Fibroblast of lung (primary cell): ENCODE measurements around the gene ADAMTS17. TPM values are rescaled to one million over a fixed set of nuclear protein-coding genes. Genes with fewer than 3 reads are reported as not detected.

ENCODE experiments used
- DNase-seq, 2 donors: peaks; one replicate each; pipeline versions ENCODE4 v3.0.0 to v3.0.0-alpha.2; 2010; ENCODE audit warnings: low read depth in 2 of 2
- H2AFZ ChIP-seq: 2 replicates; pipeline ENCODE4 v1.5.1; 2012; ENCODE audit warnings: low read length, control low read depth, inconsistent platforms
- H3K27ac ChIP-seq: 2 replicates; pipeline ENCODE4 v1.5.1; 2011; ENCODE audit warnings: low read length, control low read depth; ENCODE audit not compliant: insufficient read depth
- H3K27me3 ChIP-seq: 2 replicates; pipeline ENCODE4 v1.5.1; 2011; ENCODE audit warnings: mild to moderate bottlenecking, low read length; ENCODE audit not compliant: control insufficient read depth, insufficient read depth
- H3K36me3 ChIP-seq: 2 replicates; pipeline ENCODE4 v1.5.1; 2011; ENCODE audit warnings: low read length; ENCODE audit not compliant: control insufficient read depth, insufficient read depth
- H3K4me1 ChIP-seq: 2 replicates; pipeline ENCODE4 v1.5.1; 2011; ENCODE audit warnings: low read length; ENCODE audit not compliant: control insufficient read depth, insufficient read depth; ENCODE audit errors: extremely low read depth
- H3K4me2 ChIP-seq: 2 replicates; pipeline ENCODE4 v1.5.1; 2011; ENCODE audit warnings: low read length, control low read depth; ENCODE audit not compliant: insufficient read depth; ENCODE audit errors: extremely low read depth
- H3K4me3 ChIP-seq, 4 experiments: fragments of 200-600 bp in 1 of 4; sonication (generic) in 1 of 4; replicated peaks in 1 of 4; 2 replicates each; pipeline ENCODE4 v1.5.1; 2011 to 2016; ENCODE audit warnings: low read length in 4 of 4, low read depth in 3 of 4, mild to moderate bottlenecking in 3 of 4, control low read depth in 2 of 4, inconsistent platforms in 1 of 4, mixed read lengths in 1 of 4; ENCODE audit not compliant: insufficient read depth in 1 of 4; ENCODE audit errors: control extremely low read depth in 1 of 4
- H3K79me2 ChIP-seq: 2 replicates; pipeline ENCODE4 v1.5.1; 2012; ENCODE audit warnings: mild to moderate bottlenecking, low read length, inconsistent platforms; ENCODE audit not compliant: control insufficient read depth, insufficient read depth
- H3K9ac ChIP-seq: 2 replicates; pipeline ENCODE4 v1.5.1; 2011; ENCODE audit warnings: mild to moderate bottlenecking, low read length, control low read depth; ENCODE audit not compliant: insufficient read depth
- H3K9me3 ChIP-seq: 2 replicates; pipeline ENCODE4 v1.5.1; 2012; ENCODE audit warnings: low read depth, low read length; ENCODE audit not compliant: control insufficient read depth, insufficient read depth
- H4K20me1 ChIP-seq: 2 replicates; pipeline ENCODE4 v1.5.1; 2011; ENCODE audit warnings: low read length; ENCODE audit not compliant: control insufficient read depth, insufficient read depth; ENCODE audit errors: extremely low read depth
- CTCF ChIP-seq, 2 donors: IDR thresholded peaks in 1 of 2; conservative IDR thresholded peaks in 1 of 2; 1 replicate in 1 of 2; 2 replicates in 1 of 2; pipeline ENCODE4 v1.5.1; 2011 to 2012; ENCODE audit warnings: low read length in 2 of 2, control low read depth in 1 of 2, inconsistent platforms in 1 of 2, low read depth in 1 of 2, mild to moderate bottlenecking in 1 of 2
- EZH2 ChIP-seq: IDR thresholded peaks from 2 replicates; pipeline ENCODE4 v1.5.1; 2012; ENCODE audit warnings: low read length, control low read depth, mild to moderate bottlenecking; ENCODE audit errors: missing control alignments
- polyA plus RNA-seq, 2 donors: library from polyadenylated mRNA; depleted of rRNA in 1 of 2; stranded (reverse) in 1 of 2; unstranded in 1 of 2; fragments of >200 nt; gene quantifications; 2 replicates each; pipeline ENCODE4 v1.2.1, GENCODE V29; 2011 to 2012; ENCODE audit warnings: missing spikeins in 1 of 2
- total RNA-seq: library from RNA; depleted of rRNA; stranded (reverse); fragments of >200 nt; gene quantifications from 2 replicates; pipeline ENCODE4 v1.2.1, GENCODE V29; 2014

The ADAMTS17 gene
- total and polyA plus RNA-seq, 2 donors (not counting 1 experiment from before 2014, with no cell fraction given) = 0.09 to 0.17 TPM

GRCh38 chr15:100061944-100062343 is 279.8 kb downstream of the ADAMTS17 start:
- H3K4me2 ChIP-seq = no peak overlapping the region

GRCh38 chr15:100060276-100060926 is 281.4 kb downstream of the ADAMTS17 start:
- no peaks in the 10 kb centered on the region for H3K4me1 ChIP-seq
- H3K79me2 ChIP-seq = no peaks in the 10 kb centered on the region
- TF ChIP-seq CTCF (conservative IDR thresholded peaks at IDR 0.05 in 1 of 2, IDR thresholded peaks at IDR 0.05 in 1 of 2; ENCODE audit: low read depth in 1 of 2, low read length in 2 of 2) = no peak
- TF ChIP-seq EZH2 = no peak
- H3K36me3 ChIP-seq = no peaks in the 10 kb centered on the region
- no peak overlapping the region for H3K27ac ChIP-seq
- H3K4me3 ChIP-seq = no peak overlapping the region
- H3K9me3 ChIP-seq = no peaks in the 10 kb centered on the region
- H3K9ac ChIP-seq = no peak overlapping the region
- H2AFZ ChIP-seq = no peak overlapping the region
- H3K27me3 ChIP-seq = no peaks in the 10 kb centered on the region
- DNase-seq = peak in 1 of 2 donors; percentile 97
- H4K20me1 ChIP-seq = no peaks in the 10 kb centered on the region
- H3K4me2 ChIP-seq = no peak overlapping the region

More at GRCh38 chr15:100061944-100062343, 279.8 kb downstream of the ADAMTS17 start:
- Histone ChIP-seq H3K27ac (no peak overlapping the region), H3K9ac (no peak overlapping the region), H4K20me1 (no peaks in the 10 kb centered on the region), H3K9me3 (no peaks in the 10 kb centered on the region), H3K27me3 (no peaks in the 10 kb centered on the region), H3K36me3 (no peaks in the 10 kb centered on the region), H3K4me1 (no peaks in the 10 kb centered on the region), H3K79me2 (no peaks in the 10 kb centered on the region), H3K4me3 (no peak overlapping the region), H2AFZ (no peak overlapping the region)
- TF ChIP-seq CTCF (conservative IDR thresholded peaks at IDR 0.05 in 1 of 2, IDR thresholded peaks at IDR 0.05 in 1 of 2; ENCODE audit: low read depth in 1 of 2, low read length in 2 of 2) (no peak), EZH2 (no peak)
- DNase-seq = no peak

- no peak for TF ChIP-seq EZH2
- TF ChIP-seq CTCF (conservative IDR thresholded peaks at IDR 0.05 in 1 of 2, IDR thresholded peaks at IDR 0.05 in 1 of 2; ENCODE audit: low read depth in 1 of 2, low read length in 2 of 2) = no peak
- no peak overlapping the region for H3K4me3 ChIP-seq
- no peaks in the 10 kb centered on the region for H3K36me3 ChIP-seq
- H2AFZ ChIP-seq = no peak overlapping the region
- H3K27me3 ChIP-seq = no peaks in the 10 kb centered on the region
- no peaks in the 10 kb centered on the region for H3K79me2 ChIP-seq
- no peaks in the 10 kb centered on the region for H3K9me3 ChIP-seq
- H3K4me2 ChIP-seq = no peak overlapping the region
- H3K9ac ChIP-seq = no peak overlapping the region
- DNase-seq = no peak
- no peaks in the 10 kb centered on the region for H4K20me1 ChIP-seq
- no peak overlapping the region for H3K27ac ChIP-seq
- no peaks in the 10 kb centered on the region for H3K4me1 ChIP-seq
These were observed 282.3 kb downstream of the ADAMTS17 start for GRCh38 chr15:100059521-100059920.
